GM21825 (cell line): Measurements from ENCODE around the gene AKAP6.

ENCODE experiments used
- ATAC-seq: cut with Tn5 transposase; IDR thresholded peaks from one replicate; pipeline ENCODE4 v1.9.1; 2021; ENCODE audit warnings: mild to moderate bottlenecking, moderate library complexity; ENCODE audit not compliant: unreplicated experiment

Gene AKAP6

DNA sequence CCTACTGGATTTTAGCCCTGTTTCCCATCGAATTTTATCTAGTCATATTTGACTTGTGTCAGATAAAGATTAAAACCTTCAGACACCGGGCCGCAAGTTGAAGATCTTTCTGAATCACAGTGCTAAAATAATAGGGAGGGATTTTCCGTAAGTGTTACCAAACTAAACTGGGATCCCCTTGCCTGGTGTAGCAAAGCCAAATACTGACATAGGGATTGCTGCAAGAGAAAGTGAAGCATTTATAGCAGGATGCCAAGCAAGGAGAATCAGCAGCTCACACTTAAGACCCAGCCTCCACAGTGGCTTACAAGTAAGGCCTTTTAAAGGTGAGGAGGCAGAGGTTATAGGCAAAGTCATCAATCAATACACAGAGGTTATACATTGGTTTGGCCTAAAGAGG is 147.4 kb downstream of the AKAP6 start:
- no peak for ATAC-seq

DNA sequence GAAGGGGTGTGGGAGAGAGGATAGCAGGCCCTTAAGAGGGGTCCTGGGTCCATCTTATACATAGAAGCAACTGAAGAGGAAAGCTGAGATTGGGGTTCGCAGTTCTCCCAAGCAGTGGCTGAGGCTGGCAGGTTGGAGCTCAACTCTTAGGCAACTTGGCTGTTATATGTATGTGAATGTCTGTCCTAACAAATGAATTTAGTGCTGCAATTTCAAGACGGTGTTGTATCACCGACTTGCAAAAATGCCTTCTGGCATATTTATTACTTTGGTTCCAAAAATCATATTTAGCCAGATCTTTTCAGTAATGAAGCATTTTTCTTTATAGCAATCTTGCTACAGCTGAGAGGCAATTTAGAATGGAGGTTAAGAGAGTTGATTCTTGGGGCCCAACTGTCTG is 148.3 kb downstream of the AKAP6 start:
- ATAC-seq: no peak

DNA sequence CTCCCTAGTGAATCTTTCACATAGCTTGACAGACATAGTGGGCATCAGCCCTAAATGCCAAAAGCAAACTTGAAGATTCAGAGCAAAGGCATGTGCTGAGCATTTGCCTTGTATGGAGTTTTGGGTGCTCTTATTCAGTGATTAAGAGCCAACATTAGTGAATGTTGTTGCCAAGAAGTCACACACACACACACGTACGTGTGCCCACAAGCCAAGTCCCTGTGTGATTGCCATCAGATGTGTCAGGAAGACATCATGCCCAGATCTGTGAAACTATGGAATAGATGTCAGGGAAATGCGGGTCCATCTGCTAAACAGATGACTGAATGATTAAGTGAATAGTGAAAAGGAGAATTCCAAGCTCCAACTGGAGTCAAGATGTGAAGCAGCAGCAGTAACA is 149.0 kb downstream of the AKAP6 start:
- ATAC-seq: no peak

DNA sequence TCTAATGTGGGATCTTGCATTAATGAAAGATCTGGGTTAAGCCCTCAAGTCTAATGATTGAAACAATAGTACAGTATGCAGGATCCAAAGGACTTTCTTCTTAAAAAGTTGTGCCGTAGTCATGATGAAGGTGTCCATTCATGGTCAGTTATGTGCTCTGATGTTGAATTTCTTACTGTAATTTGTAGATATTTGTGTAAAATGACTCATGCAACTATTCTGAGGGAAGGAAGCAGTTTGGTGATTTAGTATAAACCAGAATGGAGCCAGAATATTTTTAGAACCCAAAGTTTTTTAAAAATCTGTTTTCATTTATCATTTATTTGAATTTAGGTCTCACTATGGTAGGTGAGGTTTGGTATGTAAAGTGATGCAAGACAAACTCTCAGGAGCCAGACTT is 151.2 kb downstream of the AKAP6 start:
- ATAC-seq: no peak

DNA sequence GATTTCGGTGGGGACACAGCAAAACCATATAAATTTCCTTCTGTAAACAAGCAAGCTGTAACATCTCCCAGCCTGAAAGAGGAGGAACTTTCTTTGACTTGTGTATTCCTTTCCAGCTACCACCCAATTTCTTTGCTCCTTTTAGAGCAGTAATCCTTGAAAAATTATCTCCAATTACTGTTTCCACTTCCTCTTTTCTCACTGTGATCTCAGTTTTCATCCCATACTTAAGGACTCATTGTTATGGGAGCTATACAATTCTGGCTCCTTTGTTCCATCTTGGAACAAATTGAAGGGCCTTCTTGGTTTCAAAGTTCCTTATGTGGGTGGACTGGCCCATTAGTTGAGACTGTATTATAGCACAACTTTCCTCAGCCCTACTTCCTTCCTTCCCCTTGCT is 152.6 kb downstream of the AKAP6 start:
- ATAC-seq: no peak

DNA sequence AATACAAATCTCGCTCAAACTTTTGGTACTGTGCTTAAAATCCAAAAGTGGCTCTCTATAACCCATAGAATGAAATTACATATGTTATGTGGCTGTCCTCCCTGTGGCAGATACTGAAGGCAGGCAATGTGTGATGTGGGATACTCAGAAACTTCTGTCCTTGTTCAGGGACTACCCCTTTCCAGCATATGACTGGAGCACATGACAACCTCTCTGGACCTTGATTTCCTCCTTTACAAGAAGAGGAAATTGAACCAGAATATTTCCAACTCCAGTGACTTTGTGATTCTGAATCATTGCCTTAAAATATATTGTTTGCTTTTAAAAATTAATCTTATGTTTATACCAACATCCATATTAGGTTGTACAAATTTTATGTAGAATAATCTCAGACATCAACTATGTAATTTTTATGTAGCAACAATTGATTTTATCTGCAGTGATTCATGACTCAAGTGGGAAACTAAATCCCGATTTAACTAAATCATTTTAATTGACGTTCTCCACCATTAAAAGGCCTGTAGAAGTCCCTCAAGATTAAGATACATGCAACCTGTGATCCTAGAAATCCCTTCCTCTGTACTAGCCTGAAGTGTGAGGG is 162.4 kb downstream of the AKAP6 start:
- ATAC-seq: no peak

DNA sequence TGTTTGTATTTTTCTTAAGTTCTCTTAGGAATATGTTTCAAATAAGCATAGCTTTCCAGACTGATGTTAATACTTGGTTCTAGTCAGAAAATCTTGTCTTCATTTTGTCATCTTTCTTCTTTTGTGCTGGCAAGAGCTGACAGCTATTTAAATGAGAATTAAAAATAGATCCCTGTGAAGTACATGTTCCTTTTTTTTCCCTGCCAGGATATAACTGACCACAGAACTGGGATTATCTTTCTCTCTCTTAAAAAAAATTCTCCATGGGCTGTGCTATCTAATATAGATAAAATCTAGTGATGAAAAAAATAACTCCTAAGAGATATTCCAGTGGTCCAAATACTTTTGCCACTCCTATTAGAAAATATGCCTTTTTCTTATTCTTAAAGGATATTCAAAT is 163.4 kb downstream of the AKAP6 start:
- ATAC-seq: no peak

DNA sequence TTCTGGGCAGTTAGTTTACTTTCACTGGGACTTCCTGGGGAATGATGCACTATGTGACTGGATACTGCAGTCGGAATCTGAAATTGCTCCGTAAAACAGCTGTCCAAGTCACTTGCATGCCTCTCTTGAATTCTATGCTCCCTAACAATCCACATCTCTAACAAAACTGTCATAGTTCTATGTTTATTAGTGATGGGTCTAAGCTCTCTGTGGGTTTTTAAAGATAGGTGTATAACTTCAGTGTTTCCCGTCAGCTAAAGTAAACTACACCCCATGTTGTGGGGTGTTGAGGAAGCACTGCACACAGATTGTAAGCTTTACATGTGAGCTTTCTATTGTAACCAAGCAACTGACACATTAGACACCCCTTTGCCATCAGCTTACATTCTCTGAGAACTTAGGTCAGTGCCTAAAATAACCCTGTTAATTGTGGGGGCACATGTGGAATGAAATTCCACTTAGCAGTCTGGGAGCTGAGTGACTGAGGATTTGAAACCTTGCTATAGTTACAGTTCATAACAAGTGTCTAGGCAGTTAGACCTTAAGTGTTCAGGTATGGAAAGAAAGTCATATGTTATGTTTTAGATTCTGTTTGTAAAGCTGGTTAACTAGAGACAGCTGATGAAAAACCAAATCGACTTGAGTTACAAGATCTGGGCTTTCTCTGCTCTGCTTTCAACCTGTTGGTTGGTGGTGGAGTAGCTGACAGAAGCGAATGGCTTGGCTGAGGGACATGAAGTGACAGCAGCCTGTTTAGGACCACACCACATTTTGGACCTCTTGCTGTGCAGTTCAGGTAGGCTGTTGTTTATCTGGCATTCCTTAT is 165.7 kb downstream of the AKAP6 start:
- ATAC-seq: no peak

DNA sequence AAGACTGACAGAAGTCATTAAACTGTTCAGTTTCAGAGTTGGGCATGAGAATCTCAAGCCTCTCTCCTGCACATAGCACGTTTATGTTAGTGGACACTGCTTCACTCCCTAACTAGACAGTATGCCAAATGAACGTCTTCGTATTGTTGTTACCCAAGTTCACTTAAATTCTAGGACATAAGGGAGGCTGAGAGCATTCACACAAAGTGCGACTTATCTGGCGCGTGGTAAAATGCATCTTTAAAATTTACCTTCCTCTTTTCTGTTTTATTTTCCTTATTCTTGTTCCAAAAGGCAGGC is 166.3 kb downstream of the AKAP6 start:
- ATAC-seq: no peak

DNA sequence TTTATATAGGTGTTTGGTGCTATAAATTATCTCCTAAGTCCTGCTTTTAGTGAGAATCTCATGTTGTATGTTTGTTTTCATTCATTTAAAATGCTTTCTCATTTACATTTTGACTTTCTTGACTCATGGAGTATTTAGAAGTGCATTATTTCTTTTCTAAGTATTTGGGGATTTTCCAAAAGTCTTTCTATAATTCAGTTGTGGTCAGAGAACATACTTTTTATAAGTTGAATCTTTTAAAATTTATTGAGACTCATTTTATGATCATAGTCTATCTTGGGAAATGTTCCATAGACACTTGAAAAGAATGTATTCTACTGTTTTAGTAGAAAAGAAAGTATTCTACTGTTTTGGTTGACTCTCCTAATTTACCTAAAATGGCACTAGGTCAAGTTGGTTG is 168.2 kb downstream of the AKAP6 start:
- no peak for ATAC-seq

DNA sequence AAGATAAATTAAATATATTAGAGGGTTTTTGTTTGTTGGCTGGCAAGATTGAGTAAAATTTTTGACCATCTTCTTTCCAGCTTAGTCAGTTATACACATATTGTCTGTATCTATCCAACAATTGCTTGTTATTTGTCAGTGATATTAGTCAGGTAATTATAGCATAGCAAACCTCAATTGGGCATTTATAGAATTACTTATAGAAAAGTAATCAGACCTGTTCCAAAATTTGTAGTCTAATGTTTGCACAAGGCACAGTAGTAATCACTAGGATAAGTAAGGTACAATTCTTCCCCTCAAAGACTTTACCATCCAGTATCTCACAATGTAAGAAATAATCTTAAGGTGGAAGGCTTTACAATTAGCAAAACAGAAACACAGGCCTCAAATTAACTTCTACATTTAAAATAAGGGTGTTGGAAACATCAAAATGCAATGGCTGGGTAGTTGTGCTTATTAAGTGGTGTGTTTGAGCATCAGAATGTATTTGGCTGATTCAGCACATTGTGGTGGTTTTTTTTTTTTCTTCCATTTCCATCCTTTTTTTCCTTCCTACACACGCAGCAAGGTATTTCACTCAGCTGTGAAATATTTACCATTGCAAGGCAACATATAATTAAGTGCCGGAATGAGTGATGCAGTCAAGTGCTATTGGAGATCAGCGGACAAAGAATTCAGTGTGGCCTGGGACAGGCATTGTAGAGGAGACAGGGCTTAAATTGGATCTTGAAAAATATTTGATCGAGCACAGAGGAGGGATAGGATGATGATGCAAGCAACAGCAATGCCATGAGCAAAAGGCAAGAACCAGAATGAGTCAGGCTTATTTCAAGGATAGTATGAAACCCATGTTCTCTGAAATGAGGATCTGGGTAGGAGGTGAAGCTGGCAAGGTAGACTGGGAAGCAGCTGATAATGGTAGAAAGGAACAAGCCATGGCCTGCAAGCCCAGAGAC is 178.2 kb downstream of the AKAP6 start:
- no peak for ATAC-seq

DNA sequence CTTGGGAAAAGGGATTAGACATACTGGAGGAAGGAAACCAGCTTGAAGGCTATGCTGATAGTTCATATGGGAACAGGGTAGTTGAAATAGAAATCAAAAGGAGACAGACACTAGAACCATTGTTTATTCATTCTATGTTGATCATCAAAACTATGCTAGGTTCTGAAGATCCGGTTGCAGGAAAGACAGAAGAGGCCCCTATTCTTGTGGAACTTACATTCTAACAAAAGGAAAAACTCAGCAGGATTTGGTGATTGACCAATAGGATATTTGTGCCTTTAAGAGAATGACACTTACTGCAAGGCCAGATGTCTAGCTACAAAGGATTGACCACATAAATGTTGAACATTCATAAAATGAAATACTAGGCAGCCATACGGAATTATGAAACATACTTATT is 179.2 kb downstream of the AKAP6 start:
- no peak for ATAC-seq

DNA sequence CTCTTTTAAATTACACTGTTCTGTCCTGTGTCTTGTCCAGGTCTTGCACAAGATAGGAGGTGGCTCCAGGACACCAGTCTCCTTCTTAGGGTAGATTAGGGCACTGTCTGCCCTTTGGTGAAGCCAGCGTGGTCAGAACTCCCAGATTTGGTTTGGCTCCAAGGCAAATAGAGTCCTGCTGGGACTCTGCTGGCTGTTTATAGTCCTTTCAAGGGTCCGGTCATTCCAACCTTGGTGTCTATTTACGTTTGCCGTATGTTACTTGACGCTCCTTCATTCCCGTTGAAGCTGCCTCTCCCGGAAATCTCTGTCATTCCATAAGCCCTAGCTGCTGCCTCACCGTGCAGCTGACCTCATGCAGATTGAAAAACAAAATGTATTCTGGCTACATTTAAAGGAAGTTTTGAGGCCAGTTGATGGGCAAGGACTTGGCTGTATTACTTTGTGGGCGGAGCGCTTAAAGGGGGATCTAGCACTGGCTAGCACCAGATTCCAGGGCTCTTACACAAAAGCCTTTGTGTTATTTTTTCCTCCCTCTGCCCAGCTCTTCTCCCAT is 180.6 kb downstream of the AKAP6 start:
- ATAC-seq: no peak

DNA sequence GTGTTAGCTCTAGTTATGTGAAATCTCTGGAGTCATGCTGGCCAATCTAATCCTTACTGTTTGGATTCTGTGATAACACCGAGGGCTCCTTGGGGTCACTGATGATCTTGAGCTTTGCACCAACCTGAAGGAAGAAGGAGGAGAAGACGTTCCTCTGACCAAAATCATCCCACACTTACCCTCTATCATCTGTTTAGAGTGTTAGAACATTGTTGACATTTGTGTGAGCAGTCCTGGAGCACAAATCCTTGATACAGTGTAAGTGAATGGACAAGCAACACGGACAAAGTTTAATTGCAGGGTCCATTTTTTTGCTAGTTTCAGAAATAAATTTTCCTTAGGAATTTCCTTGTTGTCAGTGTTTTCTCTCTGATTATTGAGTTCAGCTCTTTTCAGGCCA is 181.7 kb downstream of the AKAP6 start:
- no peak for ATAC-seq

DNA sequence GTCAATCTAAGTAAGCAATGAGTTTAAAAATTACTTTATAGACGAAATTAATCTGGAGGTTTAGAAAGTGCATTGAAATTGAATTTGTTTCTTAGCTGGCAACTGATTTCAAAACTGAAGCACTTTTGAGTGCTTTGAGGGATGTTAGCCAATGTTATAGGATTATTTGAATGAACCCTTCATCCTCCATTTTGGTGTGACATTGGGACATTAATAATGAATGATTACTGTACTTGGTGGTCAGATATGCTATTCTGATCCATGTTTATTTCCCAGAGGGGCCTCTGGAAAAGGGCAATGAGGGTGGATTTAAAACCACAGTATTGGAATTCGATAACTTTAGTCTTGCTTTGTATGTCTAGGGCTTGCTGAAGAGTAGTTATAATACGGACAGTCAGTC is 183.2 kb downstream of the AKAP6 start:
- ATAC-seq: no peak

DNA sequence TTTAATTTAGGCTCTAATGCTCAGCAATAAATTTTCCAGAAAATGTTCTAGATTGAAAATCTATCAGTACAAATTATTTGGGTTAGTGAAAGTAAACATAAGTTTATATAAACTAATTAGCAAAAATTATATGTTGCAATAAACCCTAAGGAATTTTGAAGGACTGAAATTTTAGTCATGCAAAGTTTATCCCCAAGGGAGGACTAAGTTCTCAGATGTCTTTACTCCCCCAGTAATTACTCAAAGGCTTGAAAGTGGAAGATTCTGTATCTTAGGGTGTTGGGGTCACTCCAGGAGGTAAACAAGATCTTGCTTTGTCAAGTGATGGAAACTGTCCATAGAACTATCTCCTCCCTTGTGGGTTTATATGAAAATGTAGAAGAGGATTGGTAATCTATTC is 183.7 kb downstream of the AKAP6 start:
- no peak for ATAC-seq

DNA sequence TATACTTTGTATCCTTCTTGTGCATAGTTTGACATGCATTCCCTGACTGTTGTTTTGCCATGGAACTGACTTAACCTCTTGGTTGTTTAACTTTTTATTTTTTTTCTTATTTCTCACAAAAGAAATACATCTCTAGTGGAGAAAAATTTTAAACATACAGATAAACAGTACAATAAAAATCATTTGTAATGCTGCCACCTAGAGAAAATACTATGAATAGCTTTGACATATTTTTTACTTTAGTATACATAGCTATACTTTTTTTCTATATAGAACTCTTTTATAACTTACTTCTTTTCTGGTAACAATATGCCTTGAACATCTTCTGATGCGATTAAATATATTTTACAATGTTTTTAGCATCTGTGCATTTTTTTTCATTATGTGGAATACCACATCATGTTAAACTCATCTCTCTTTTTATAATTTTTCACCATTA is 184.5 kb downstream of the AKAP6 start:
- no peak for ATAC-seq

DNA sequence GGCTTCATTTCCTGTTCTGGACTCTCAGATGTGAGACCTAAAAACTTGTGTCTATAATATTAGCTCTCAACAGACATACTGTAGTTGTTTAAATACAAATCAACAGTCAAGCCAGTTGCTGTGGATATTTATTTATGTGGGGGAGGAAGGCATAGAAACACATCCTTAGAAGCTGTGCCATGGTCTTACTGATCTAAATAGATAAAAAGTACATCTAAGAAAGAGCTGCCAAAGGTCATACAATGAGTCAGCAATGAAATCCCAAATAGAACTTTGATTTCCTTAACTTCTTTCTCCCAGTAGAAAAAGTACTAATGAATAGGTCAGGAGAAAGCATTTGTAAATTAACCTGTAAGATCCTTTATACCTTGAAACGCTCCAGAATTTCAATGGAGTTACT is 185.1 kb downstream of the AKAP6 start:
- no peak for ATAC-seq

DNA sequence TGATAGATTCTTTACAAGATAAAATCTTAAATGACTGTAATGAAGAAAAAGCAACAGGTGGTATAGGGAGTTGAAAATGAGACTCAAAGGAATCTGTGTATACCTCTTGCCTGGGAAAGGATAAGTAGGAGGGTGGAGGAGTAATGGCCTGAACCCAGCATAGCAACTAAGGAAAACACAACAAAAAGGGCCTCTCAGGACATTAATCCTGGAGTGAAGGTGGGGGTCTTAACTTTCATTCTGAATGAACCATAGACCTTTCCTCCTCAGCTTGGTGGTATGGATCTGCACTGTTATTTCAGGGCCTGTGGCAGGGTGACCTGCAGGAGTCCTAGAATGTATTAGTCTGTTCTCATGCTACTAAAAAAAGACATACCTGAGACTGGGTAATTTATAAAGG is 185.6 kb downstream of the AKAP6 start:
- no peak for ATAC-seq

DNA sequence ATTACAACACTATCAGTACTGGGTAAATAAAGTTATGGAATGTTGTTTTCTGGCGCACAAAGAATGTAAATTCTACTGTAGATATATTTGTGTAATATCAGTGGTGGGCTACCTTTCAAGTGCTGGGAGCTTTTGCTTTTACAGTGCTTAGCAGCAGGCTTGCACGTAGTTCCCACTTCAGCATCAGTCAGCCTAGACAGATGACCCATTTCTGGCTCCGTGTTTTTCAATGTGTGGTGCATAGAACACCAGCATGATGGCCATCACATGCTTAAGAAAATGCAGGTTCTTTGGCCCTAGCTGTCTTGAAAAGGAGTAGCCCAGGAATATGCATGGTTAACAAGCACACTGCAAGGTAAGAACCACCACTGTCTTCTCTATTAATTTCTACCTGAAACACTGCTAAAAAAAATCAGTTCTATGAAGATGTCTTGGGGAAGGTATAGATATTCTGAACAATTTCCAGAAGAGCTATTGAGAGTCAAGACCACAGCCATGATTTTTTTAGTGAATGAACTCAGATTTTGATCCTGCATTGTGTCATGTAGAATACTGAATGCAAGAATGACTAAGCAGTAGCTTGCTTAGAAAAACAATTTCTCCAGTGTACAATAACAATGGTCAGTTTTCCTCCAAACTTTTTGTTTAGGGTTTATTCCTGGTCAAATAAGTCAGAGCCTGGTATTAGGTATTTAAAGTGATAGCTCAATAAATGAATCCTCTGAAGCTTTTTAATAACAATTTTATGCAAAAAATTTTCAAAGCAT is 195.7 kb downstream of the AKAP6 start:
- no peak for ATAC-seq

DNA sequence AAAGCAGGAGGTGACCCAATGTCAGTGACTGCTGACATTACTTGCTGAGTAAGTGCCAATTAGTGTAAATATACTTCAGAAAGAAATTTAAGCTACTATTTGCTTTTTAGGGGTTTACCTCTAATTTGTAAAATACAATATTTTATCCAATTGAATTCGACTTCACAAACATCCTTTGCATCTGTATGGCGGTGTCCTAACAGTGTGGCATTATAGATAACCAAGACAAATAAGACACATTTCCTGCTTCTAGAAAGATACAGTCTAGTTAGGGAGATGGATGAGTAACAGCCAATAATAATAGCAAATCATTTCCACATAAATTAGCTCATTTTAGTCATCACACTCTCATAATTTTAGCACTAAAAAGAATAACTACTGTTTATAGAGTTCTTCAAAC is 196.5 kb downstream of the AKAP6 start:
- no peak for ATAC-seq
